ENCODE results near the gene SASH3.

SASH3 gene

GRCh38 chrX:129785160-129785947, 5.6 kb downstream of the SASH3 start:
- DNase-seq: no peak

GRCh38 chrX:129786210-129786651, 6.5 kb downstream of the SASH3 start:
- DNase-seq: no peak

GRCh38 chrX:129787336-129788055, 7.7 kb downstream of the SASH3 start:
- DNase-seq: no peak

GRCh38 chrX:129788527-129788926, 8.8 kb downstream of the SASH3 start:
- DNase-seq: no peak

GRCh38 chrX:129790146-129790545, 10.4 kb downstream of the SASH3 start:
- no peak for DNase-seq

- no peak for DNase-seq
These were observed 11.1 kb downstream of the SASH3 start for GRCh38 chrX:129790808-129791207.

GRCh38 chrX:129791336-129791735, 11.6 kb downstream of the SASH3 start:
- no peak for DNase-seq

GRCh38 chrX:129791961-129792570, 12.3 kb downstream of the SASH3 start:
- no peak for DNase-seq

- DNase-seq: no peak
These were observed 13.0 kb downstream of the SASH3 start for GRCh38 chrX:129792586-129793291.

GRCh38 chrX:129793604-129794191, 13.9 kb downstream of the SASH3 start:
- DNase-seq: no peak

GRCh38 chrX:129795584-129795983, 15.8 kb downstream of the SASH3 start:
- DNase-seq: no peak

- no peak for DNase-seq
These were observed 17.6 kb downstream of the SASH3 start for GRCh38 chrX:129797251-129797906.

- DNase-seq: no peak
These were observed 18.7 kb downstream of the SASH3 start for GRCh38 chrX:129798456-129798855.

GRCh38 chrX:129798888-129799287, 19.1 kb downstream of the SASH3 start:
- DNase-seq: no peak

GRCh38 chrX:129800186-129800585, 20.4 kb downstream of the SASH3 start:
- no peak for DNase-seq

- no peak for DNase-seq
These were observed 23.1 kb downstream of the SASH3 start for GRCh38 chrX:129802863-129803262.

- no peak for DNase-seq
These were observed 25.1 kb downstream of the SASH3 start for GRCh38 chrX:129804806-129805205.

- DNase-seq: no peak
These were observed 28.5 kb downstream of the SASH3 start for GRCh38 chrX:129808158-129808828.

GRCh38 chrX:129808829-129809796, 29.4 kb downstream of the SASH3 start:
- DNase-seq: no peak

- no peak for DNase-seq
These were observed 34.1 kb downstream of the SASH3 start for GRCh38 chrX:129813662-129814368.

Measured in cerebellar nuclear complex (tissue), 1 donor.